ENCODE measurements around the gene TOMM5. TPM values are rescaled to one million over a fixed set of nuclear protein-coding genes. Genes with fewer than 3 reads are reported as not detected.

Gene TOMM5
- total RNA-seq, 2 experiments from 2014 or later = 118 to 153 TPM

- no peak overlapping the region for H3K27ac Mint-ChIP-seq
- CTCF ChIA-PET = no interaction called here
- intact Hi-C loops (cut with DNase I, micrococcal nuclease) = no loop called here
Observed at GRCh38 chr9:37542895-37543294, 49.5 kb downstream of the TOMM5 start.

GRCh38 chr9:37542488-37542887 lies 49.9 kb downstream of the TOMM5 start:
- ChIA-PET POLR2A (no interaction called here), CTCF (no interaction called here)
- ATAC-seq (no peak), DNase-seq (no peak)
- Mint-ChIP-seq H3K36me3 (ENCODE audit: low read depth) (peaks cover 5% of the 10 kb centered on the region), H3K4me1 (no peaks in the 10 kb centered on the region), H3K27ac (no peak overlapping the region), H3K4me3 (no peak overlapping the region), H3K9me3 (ENCODE audit: low read depth) (no peaks in the 10 kb centered on the region), H3K27me3 (no peaks in the 10 kb centered on the region)
- intact Hi-C loops (cut with DNase I, micrococcal nuclease) = no loop called here

More at GRCh38 chr9:37542895-37543294, 49.5 kb downstream of the TOMM5 start:
- Mint-ChIP-seq H3K9me3 (ENCODE audit: low read depth) (no peaks in the 10 kb centered on the region), H3K4me1 (no peaks in the 10 kb centered on the region), H3K36me3 (ENCODE audit: low read depth) (peaks cover 5% of the 10 kb centered on the region), H3K27me3 (no peaks in the 10 kb centered on the region), H3K4me3 (no peak overlapping the region)
- ATAC-seq (peak; percentile 33), DNase-seq (peak; percentile 9)
- POLR2A ChIA-PET = no interaction called here

- Mint-ChIP-seq H3K27ac (no peak overlapping the region), H3K27me3 (no peaks in the 10 kb centered on the region), H3K4me1 (no peaks in the 10 kb centered on the region), H3K36me3 (ENCODE audit: low read depth) (peaks cover 5% of the 10 kb centered on the region), H3K4me3 (no peak overlapping the region), H3K9me3 (ENCODE audit: low read depth) (no peaks in the 10 kb centered on the region)
- CTCF ChIA-PET = no interaction called here
- DNase-seq (no peak), ATAC-seq (no peak)
- intact Hi-C loops (cut with DNase I, micrococcal nuclease) = no loop called here
- POLR2A ChIA-PET = no interaction called here
Observed at GRCh38 chr9:37541465-37541864, 50.9 kb downstream of the TOMM5 start.

GRCh38 chr9:37540634-37541033 lies 51.8 kb downstream of the TOMM5 start:
- no peak overlapping the region for H3K4me3 Mint-ChIP-seq
- H3K36me3 Mint-ChIP-seq (ENCODE audit: low read depth) = peaks cover 5% of the 10 kb centered on the region
- H3K4me1 Mint-ChIP-seq = no peaks in the 10 kb centered on the region
- no peaks in the 10 kb centered on the region for H3K27me3 Mint-ChIP-seq
- intact Hi-C loops (cut with DNase I, micrococcal nuclease) = no loop called here
- ChIA-PET POLR2A (no interaction called here), CTCF (no interaction called here)
- no peak for DNase-seq
- H3K27ac Mint-ChIP-seq = no peak overlapping the region
- H3K9me3 Mint-ChIP-seq (ENCODE audit: low read depth) = no peaks in the 10 kb centered on the region
- ATAC-seq = no peak

- ChIA-PET CTCF (interaction anchor here (0.8 kb wide), 1 partner anchor 278 kb away, joined by 3 read pairs; no protein-coding TSS in a partner anchor), POLR2A (no interaction called here)
- H3K4me3 Mint-ChIP-seq = no peak overlapping the region
- H3K4me1 Mint-ChIP-seq = no peaks in the 10 kb centered on the region
- no peaks in the 10 kb centered on the region for H3K27me3 Mint-ChIP-seq
- ATAC-seq (no peak), DNase-seq (no peak)
- H3K9me3 Mint-ChIP-seq (ENCODE audit: low read depth) = no peaks in the 10 kb centered on the region
- intact Hi-C loops (cut with DNase I, micrococcal nuclease) = no loop called here
- peaks cover 5% of the 10 kb centered on the region for H3K36me3 Mint-ChIP-seq (ENCODE audit: low read depth)
- no peak overlapping the region for H3K27ac Mint-ChIP-seq
Observed at GRCh38 chr9:37539634-37540033, 52.8 kb downstream of the TOMM5 start.

Other genes starting within 250 kb of the TOMM5 start
- gene GRHPR, start 169.9 kb downstream of the TOMM5 start, total RNA-seq = 10 to 100 TPM; 69.1 to 74.4 TPM
- 1 to 10 TPM; 8.0 to 9.1 TPM for gene ZBTB5, start 127.1 kb downstream of the TOMM5 start, total RNA-seq
- gene POLR1E, start 106.6 kb downstream of the TOMM5 start, total RNA-seq = 10 to 100 TPM; 67.5 to 69.2 TPM
- gene FBXO10, start 16.2 kb downstream of the TOMM5 start, total RNA-seq = 1 to 10 TPM; 2.6 TPM
- not detected for gene FRMPD1, start 58.4 kb upstream of the TOMM5 start, total RNA-seq
- 10 to 100 TPM; 12.3 to 15.6 TPM for gene TRMT10B, start 161.2 kb upstream of the TOMM5 start, total RNA-seq
- 100 to 1,000 TPM in 1 of 2 experiments, 10 to 100 TPM in 1; 86.9 to 117 TPM for gene EXOSC3, start 192.5 kb upstream of the TOMM5 start, total RNA-seq
- gene DCAF10, start 208.2 kb upstream of the TOMM5 start, total RNA-seq = 10 to 100 TPM; 13.9 to 15.4 TPM